ENCODE measurements around the gene ORC5. TPM values are rescaled to one million over a fixed set of nuclear protein-coding genes. Genes with fewer than 3 reads are reported as not detected.

The ORC5 gene
- total RNA-seq, 1 experiment from 2014 or later = 50.8 TPM

- H3K79me2 ChIP-seq (ENCODE audit: low read length) = no peaks in the 10 kb centered on the region
- H3K9me3 ChIP-seq (ENCODE audit: low read length) = no peaks in the 10 kb centered on the region
- no peak overlapping the region for H3K4me3 ChIP-seq (ENCODE audit: low read length)
- no peak for DNase-seq
- H3K4me1 ChIP-seq (ENCODE audit: low read length) = no peaks in the 10 kb centered on the region
- H3K36me3 ChIP-seq (ENCODE audit: insufficient read depth, low read length) = no peaks in the 10 kb centered on the region
- H3K27me3 ChIP-seq (ENCODE audit: low read length) = no peaks in the 10 kb centered on the region
- no peaks in the 10 kb centered on the region for H4K20me1 ChIP-seq (ENCODE audit: insufficient read depth, low read depth, low read length)
- H3K9me2 ChIP-seq (replicated peaks; ENCODE audit: insufficient read depth, low read length) = no peaks in the 10 kb centered on the region
- H3K4me2 ChIP-seq (ENCODE audit: low read depth, low read length, poor library complexity, severe bottlenecking) = no peak overlapping the region
- no peak overlapping the region for H3K27ac ChIP-seq (ENCODE audit: low read length)
- H3K9ac ChIP-seq (ENCODE audit: low read length) = no peak overlapping the region
- H2AFZ ChIP-seq (ENCODE audit: low read length) = no peak overlapping the region
Observed at GRCh38 chr7:104113788-104114187, 94.0 kb downstream of the ORC5 start.

DNA sequence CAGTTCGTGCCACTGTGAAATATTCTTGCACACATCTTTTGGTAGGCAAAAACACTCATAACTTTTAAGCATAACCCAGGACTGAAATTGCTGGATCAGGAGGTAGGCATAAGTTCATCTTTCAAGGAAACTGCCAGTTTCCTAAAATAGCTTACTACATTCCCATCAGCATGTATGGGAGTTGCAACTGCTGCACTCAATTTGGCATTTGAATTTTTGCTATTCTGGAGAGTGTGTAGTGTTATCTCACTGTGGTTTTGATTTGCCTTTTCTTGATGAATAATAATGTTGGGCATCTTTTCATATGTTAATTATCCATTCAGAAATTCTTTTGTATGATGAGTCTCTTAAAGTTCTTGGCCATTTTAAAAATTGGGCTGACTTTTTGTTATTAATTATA, 95.2 kb downstream of the ORC5 start:
- Histone ChIP-seq H2AFZ (ENCODE audit: low read length) (no peak overlapping the region), H3K27me3 (ENCODE audit: low read length) (no peaks in the 10 kb centered on the region), H3K4me3 (ENCODE audit: low read length) (no peak overlapping the region), H3K36me3 (ENCODE audit: insufficient read depth, low read length) (no peaks in the 10 kb centered on the region), H3K4me1 (ENCODE audit: low read length) (no peaks in the 10 kb centered on the region), H3K27ac (ENCODE audit: low read length) (no peak overlapping the region), H3K79me2 (ENCODE audit: low read length) (no peaks in the 10 kb centered on the region), H3K9me3 (ENCODE audit: low read length) (no peaks in the 10 kb centered on the region), H3K9ac (ENCODE audit: low read length) (no peak overlapping the region), H3K9me2 (replicated peaks; ENCODE audit: insufficient read depth, low read length) (no peaks in the 10 kb centered on the region), H4K20me1 (ENCODE audit: insufficient read depth, low read depth, low read length) (no peaks in the 10 kb centered on the region), H3K4me2 (ENCODE audit: low read depth, low read length, poor library complexity, severe bottlenecking) (no peak overlapping the region)
- no peak for DNase-seq

DNA sequence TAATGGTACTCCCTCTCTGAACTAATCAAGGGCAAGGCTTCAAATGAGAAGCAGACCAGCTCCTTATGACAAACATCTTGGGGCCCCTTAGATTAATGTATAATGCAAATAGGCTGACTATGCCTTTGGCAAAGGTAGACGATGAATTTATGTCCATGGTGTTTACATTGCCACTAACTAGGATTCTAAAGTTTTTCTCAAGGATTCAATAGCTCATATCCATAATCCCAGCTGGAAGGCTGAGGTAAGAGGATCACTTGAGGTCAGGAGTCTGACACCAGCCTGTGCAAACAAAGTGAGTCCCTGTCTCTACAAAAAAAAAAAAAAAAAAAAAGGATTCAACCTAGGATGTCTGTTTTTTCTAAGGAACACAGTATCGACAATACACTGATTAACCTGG, 96.5 kb downstream of the ORC5 start:
- Histone ChIP-seq H3K4me2 (ENCODE audit: low read depth, low read length, poor library complexity, severe bottlenecking) (no peak overlapping the region), H3K4me1 (ENCODE audit: low read length) (no peaks in the 10 kb centered on the region), H3K27me3 (ENCODE audit: low read length) (no peaks in the 10 kb centered on the region), H3K9me3 (ENCODE audit: low read length) (no peaks in the 10 kb centered on the region), H3K27ac (ENCODE audit: low read length) (no peak overlapping the region), H3K36me3 (ENCODE audit: insufficient read depth, low read length) (no peaks in the 10 kb centered on the region), H3K9me2 (replicated peaks; ENCODE audit: insufficient read depth, low read length) (no peaks in the 10 kb centered on the region), H2AFZ (ENCODE audit: low read length) (no peak overlapping the region), H4K20me1 (ENCODE audit: insufficient read depth, low read depth, low read length) (no peaks in the 10 kb centered on the region), H3K79me2 (ENCODE audit: low read length) (no peaks in the 10 kb centered on the region), H3K4me3 (ENCODE audit: low read length) (no peak overlapping the region), H3K9ac (ENCODE audit: low read length) (no peak overlapping the region)
- no peak for DNase-seq

- H3K4me2 ChIP-seq (ENCODE audit: low read depth, low read length, poor library complexity, severe bottlenecking) = no peak overlapping the region
- peak; percentile 50 for DNase-seq
- no peak overlapping the region for H3K27ac ChIP-seq (ENCODE audit: low read length)
- no peaks in the 10 kb centered on the region for H3K36me3 ChIP-seq (ENCODE audit: insufficient read depth, low read length)
- no peaks in the 10 kb centered on the region for H3K79me2 ChIP-seq (ENCODE audit: low read length)
- no peaks in the 10 kb centered on the region for H4K20me1 ChIP-seq (ENCODE audit: insufficient read depth, low read depth, low read length)
- no peaks in the 10 kb centered on the region for H3K4me1 ChIP-seq (ENCODE audit: low read length)
- H3K4me3 ChIP-seq (ENCODE audit: low read length) = no peak overlapping the region
- no peaks in the 10 kb centered on the region for H3K27me3 ChIP-seq (ENCODE audit: low read length)
- H3K9ac ChIP-seq (ENCODE audit: low read length) = no peak overlapping the region
- H3K9me2 ChIP-seq (replicated peaks; ENCODE audit: insufficient read depth, low read length) = no peaks in the 10 kb centered on the region
- no peak overlapping the region for H2AFZ ChIP-seq (ENCODE audit: low read length)
- H3K9me3 ChIP-seq (ENCODE audit: low read length) = no peaks in the 10 kb centered on the region
Observed at GRCh38 chr7:104106108-104106905, 101.5 kb downstream of the ORC5 start.

DNA sequence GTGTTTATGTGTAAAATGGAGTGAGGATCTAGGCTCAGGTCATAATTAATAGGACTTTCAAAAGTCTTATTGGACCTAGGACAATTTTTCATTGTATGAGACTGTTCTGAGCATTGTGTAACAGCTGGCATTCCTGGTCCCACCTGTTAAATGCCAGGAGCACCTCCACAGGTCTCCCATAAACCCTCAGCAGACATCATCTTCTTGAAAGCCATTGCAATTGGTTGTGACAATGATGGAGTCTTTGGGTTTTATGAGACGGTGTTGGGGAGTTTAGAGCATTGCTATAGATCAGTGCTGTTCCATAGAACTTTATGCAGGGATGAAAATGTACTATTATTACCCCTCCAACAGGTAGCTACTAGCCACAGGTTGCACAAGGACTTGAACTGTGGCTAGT, 108.9 kb downstream of the ORC5 start:
- Histone ChIP-seq H4K20me1 (ENCODE audit: insufficient read depth, low read depth, low read length) (no peaks in the 10 kb centered on the region), H3K36me3 (ENCODE audit: insufficient read depth, low read length) (no peaks in the 10 kb centered on the region), H3K9me2 (replicated peaks; ENCODE audit: insufficient read depth, low read length) (no peaks in the 10 kb centered on the region)

GRCh38 chr7:104096683-104097082, 111.1 kb downstream of the ORC5 start:
- peak; percentile 73 for DNase-seq
- no peaks in the 10 kb centered on the region for H4K20me1 ChIP-seq (ENCODE audit: insufficient read depth, low read depth, low read length)
- H3K9me3 ChIP-seq (ENCODE audit: low read length) = no peaks in the 10 kb centered on the region
- no peak overlapping the region for H3K27ac ChIP-seq (ENCODE audit: low read length)
- no peaks in the 10 kb centered on the region for H3K9me2 ChIP-seq (replicated peaks; ENCODE audit: insufficient read depth, low read length)
- H3K4me1 ChIP-seq (ENCODE audit: low read length) = no peaks in the 10 kb centered on the region
- H3K9ac ChIP-seq (ENCODE audit: low read length) = no peak overlapping the region
- no peaks in the 10 kb centered on the region for H3K36me3 ChIP-seq (ENCODE audit: insufficient read depth, low read length)
- H2AFZ ChIP-seq (ENCODE audit: low read length) = no peak overlapping the region
- H3K4me2 ChIP-seq (ENCODE audit: low read depth, low read length, poor library complexity, severe bottlenecking) = no peak overlapping the region
- no peaks in the 10 kb centered on the region for H3K79me2 ChIP-seq (ENCODE audit: low read length)
- no peak overlapping the region for H3K4me3 ChIP-seq (ENCODE audit: low read length)
- no peaks in the 10 kb centered on the region for H3K27me3 ChIP-seq (ENCODE audit: low read length)

More for the DNA sequence above, 108.9 kb downstream of the ORC5 start:
- Histone ChIP-seq H3K27ac (ENCODE audit: low read length) (no peak overlapping the region), H3K4me2 (ENCODE audit: low read depth, low read length, poor library complexity, severe bottlenecking) (no peak overlapping the region), H3K4me3 (ENCODE audit: low read length) (no peak overlapping the region), H3K4me1 (ENCODE audit: low read length) (no peaks in the 10 kb centered on the region), H3K27me3 (ENCODE audit: low read length) (no peaks in the 10 kb centered on the region), H3K79me2 (ENCODE audit: low read length) (no peaks in the 10 kb centered on the region), H2AFZ (ENCODE audit: low read length) (no peak overlapping the region), H3K9ac (ENCODE audit: low read length) (no peak overlapping the region), H3K9me3 (ENCODE audit: low read length) (no peaks in the 10 kb centered on the region)
- no peak for DNase-seq

DNA sequence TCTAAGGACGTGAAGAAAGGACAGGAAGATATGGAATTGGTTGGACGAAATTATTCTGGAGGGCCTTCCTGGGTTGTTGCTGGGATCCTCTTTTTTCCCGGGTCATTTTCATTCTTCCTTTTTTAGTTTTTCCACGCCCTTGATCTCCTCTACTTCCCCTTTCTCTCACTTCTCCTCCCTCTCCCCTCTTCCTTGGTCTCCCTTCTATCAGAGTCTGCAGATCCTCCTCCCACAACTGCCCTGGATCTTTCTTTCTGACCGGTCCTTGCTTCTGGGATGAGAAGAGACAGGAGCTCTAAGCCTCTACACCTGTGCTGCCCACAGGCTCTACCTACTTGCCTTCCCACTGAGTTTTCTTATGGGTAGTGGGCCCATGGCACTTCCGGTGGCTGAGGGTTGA, 114.7 kb downstream of the ORC5 start:
- no peak overlapping the region for H3K9ac ChIP-seq (ENCODE audit: low read length)
- no peak for DNase-seq
- no peaks in the 10 kb centered on the region for H3K9me2 ChIP-seq (replicated peaks; ENCODE audit: insufficient read depth, low read length)
- H2AFZ ChIP-seq (ENCODE audit: low read length) = no peak overlapping the region
- no peaks in the 10 kb centered on the region for H4K20me1 ChIP-seq (ENCODE audit: insufficient read depth, low read depth, low read length)
- no peaks in the 10 kb centered on the region for H3K27me3 ChIP-seq (ENCODE audit: low read length)
- no peaks in the 10 kb centered on the region for H3K36me3 ChIP-seq (ENCODE audit: insufficient read depth, low read length)
- H3K27ac ChIP-seq (ENCODE audit: low read length) = no peak overlapping the region
- no peaks in the 10 kb centered on the region for H3K4me1 ChIP-seq (ENCODE audit: low read length)
- H3K4me2 ChIP-seq (ENCODE audit: low read depth, low read length, poor library complexity, severe bottlenecking) = no peak overlapping the region
- no peaks in the 10 kb centered on the region for H3K79me2 ChIP-seq (ENCODE audit: low read length)
- H3K4me3 ChIP-seq (ENCODE audit: low read length) = no peak overlapping the region
- H3K9me3 ChIP-seq (ENCODE audit: low read length) = no peaks in the 10 kb centered on the region

GRCh38 chr7:104091242-104091641, 116.6 kb downstream of the ORC5 start:
- no peaks in the 10 kb centered on the region for H3K4me1 ChIP-seq (ENCODE audit: low read length)
- H3K4me3 ChIP-seq (ENCODE audit: low read length) = no peak overlapping the region
- no peak overlapping the region for H3K4me2 ChIP-seq (ENCODE audit: low read depth, low read length, poor library complexity, severe bottlenecking)
- DNase-seq = no peak
- no peaks in the 10 kb centered on the region for H3K27me3 ChIP-seq (ENCODE audit: low read length)
- H3K27ac ChIP-seq (ENCODE audit: low read length) = no peak overlapping the region
- no peaks in the 10 kb centered on the region for H3K79me2 ChIP-seq (ENCODE audit: low read length)
- no peaks in the 10 kb centered on the region for H4K20me1 ChIP-seq (ENCODE audit: insufficient read depth, low read depth, low read length)
- no peaks in the 10 kb centered on the region for H3K36me3 ChIP-seq (ENCODE audit: insufficient read depth, low read length)
- H3K9me3 ChIP-seq (ENCODE audit: low read length) = no peaks in the 10 kb centered on the region
- H3K9ac ChIP-seq (ENCODE audit: low read length) = no peak overlapping the region
- no peak overlapping the region for H2AFZ ChIP-seq (ENCODE audit: low read length)
- H3K9me2 ChIP-seq (replicated peaks; ENCODE audit: insufficient read depth, low read length) = no peaks in the 10 kb centered on the region; the same call in 1 of the 2 replicates
